Testis (tissue), 2 donors: ENCODE data around the gene CCR6.

Source experiments
- POLR2A ChIP-seq: fragments of 450-650 bp; IDR thresholded peaks from one replicate; pipeline ENCODE4 v1.6.1; 2017; ENCODE audit warnings: antibody characterized with exemption, mild to moderate bottlenecking, moderate library complexity
- TF ChIP-seq, protein P1 (sequence below), 3 experiments: fragments of 450-650 bp in 2 of 3; fragments of 200-600 bp in 1 of 3; sonication (generic) in 1 of 3; IDR thresholded peaks; one replicate each; pipeline ENCODE4 v1.5.1; 2016 to 2019; ENCODE audit warnings: antibody characterized with exemption in 3 of 3, mild to moderate bottlenecking in 2 of 3, moderate library complexity in 1 of 3

DNA sequence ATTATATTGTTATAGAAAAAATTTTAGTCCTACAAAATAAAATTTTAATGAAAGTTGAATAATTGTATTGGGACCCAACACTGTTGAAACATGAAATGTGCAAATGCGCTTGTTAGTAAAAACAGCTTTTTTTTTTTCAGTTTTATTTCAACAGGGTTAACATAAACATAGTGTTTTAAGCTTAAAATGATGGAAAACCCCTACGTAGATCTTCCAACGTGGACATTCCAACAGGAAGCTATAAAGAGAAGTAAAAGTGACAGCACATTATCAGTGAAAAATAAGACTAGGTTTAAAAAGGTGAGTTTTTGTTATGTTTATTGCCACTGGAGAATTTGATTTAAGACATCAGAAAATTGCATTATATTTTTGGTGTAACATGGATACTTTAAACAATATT is 41.4 kb downstream of the CCR6 start:
- no peak for TF ChIP-seq POLR2A
- TF ChIP-seq, protein P1, sequence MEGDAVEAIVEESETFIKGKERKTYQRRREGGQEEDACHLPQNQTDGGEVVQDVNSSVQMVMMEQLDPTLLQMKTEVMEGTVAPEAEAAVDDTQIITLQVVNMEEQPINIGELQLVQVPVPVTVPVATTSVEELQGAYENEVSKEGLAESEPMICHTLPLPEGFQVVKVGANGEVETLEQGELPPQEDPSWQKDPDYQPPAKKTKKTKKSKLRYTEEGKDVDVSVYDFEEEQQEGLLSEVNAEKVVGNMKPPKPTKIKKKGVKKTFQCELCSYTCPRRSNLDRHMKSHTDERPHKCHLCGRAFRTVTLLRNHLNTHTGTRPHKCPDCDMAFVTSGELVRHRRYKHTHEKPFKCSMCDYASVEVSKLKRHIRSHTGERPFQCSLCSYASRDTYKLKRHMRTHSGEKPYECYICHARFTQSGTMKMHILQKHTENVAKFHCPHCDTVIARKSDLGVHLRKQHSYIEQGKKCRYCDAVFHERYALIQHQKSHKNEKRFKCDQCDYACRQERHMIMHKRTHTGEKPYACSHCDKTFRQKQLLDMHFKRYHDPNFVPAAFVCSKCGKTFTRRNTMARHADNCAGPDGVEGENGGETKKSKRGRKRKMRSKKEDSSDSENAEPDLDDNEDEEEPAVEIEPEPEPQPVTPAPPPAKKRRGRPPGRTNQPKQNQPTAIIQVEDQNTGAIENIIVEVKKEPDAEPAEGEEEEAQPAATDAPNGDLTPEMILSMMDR (IDR thresholded peaks at IDR 0.05), result no peak
